NCI-H1092 treated with DMSO at 0.1 percent for 48 hours (cell line): ENCODE results near the gene CMKLR1.

Source experiments
- DNase-seq: peaks from one replicate; lab custom pipeline; 2025; lab: John Stamatoyannopoulos, UW

CMKLR1 gene

GRCh38 chr12:108335349-108336119 is 3.6 kb downstream of the CMKLR1 start:
- no peak for DNase-seq

- no peak for DNase-seq
Measured at GRCh38 chr12:108333898-108334699, 5.0 kb downstream of the CMKLR1 start.

- DNase-seq: no peak
Measured at GRCh38 chr12:108332791-108333382, 6.2 kb downstream of the CMKLR1 start.

- no peak for DNase-seq
Measured at GRCh38 chr12:108328420-108328819, 10.7 kb downstream of the CMKLR1 start.

- DNase-seq: no peak
Measured at GRCh38 chr12:108327621-108328344, 11.3 kb downstream of the CMKLR1 start.

- no peak for DNase-seq
Measured at GRCh38 chr12:108326254-108326750, 12.8 kb downstream of the CMKLR1 start.

- DNase-seq: no peak
Measured at GRCh38 chr12:108325549-108325948, 13.6 kb downstream of the CMKLR1 start.

- DNase-seq: no peak
Measured at GRCh38 chr12:108325018-108325358, 14.1 kb downstream of the CMKLR1 start.

GRCh38 chr12:108324351-108325017 is 14.6 kb downstream of the CMKLR1 start:
- DNase-seq: no peak

- no peak for DNase-seq
Measured at GRCh38 chr12:108323581-108323980, 15.5 kb downstream of the CMKLR1 start.

GRCh38 chr12:108322998-108323397 is 16.1 kb downstream of the CMKLR1 start:
- DNase-seq: no peak

- no peak for DNase-seq
Measured at GRCh38 chr12:108321688-108322087, 17.4 kb downstream of the CMKLR1 start.

GRCh38 chr12:108320507-108321293 is 18.4 kb downstream of the CMKLR1 start:
- no peak for DNase-seq

GRCh38 chr12:108319277-108320234 is 19.6 kb downstream of the CMKLR1 start:
- DNase-seq: no peak

GRCh38 chr12:108318472-108319275 is 20.4 kb downstream of the CMKLR1 start:
- DNase-seq: no peak

GRCh38 chr12:108317308-108318234 is 21.5 kb downstream of the CMKLR1 start:
- DNase-seq: no peak
